Measurements from ENCODE around the gene WWOX.

WWOX gene

DNA sequence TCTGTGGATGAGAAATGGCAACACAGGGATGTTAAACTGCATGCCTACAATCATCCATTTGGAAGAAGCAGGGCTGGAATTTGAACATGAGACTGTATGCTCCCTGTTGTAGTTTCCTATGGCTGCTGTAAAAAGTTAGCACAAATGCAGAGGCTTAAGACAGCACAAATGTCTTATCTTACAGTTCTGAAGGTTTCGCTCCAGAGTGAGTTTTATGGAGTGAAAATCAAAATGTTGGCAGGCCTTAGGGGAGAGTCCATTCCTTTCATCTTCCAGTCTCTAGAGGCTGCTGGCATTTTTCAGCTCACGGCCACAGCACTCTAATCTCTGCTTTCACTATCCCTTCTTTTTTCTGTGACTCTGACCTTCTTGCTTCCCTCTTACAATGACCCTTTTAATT is 660.1 kb downstream of the WWOX start:
- TF ChIP-seq, protein P1, sequence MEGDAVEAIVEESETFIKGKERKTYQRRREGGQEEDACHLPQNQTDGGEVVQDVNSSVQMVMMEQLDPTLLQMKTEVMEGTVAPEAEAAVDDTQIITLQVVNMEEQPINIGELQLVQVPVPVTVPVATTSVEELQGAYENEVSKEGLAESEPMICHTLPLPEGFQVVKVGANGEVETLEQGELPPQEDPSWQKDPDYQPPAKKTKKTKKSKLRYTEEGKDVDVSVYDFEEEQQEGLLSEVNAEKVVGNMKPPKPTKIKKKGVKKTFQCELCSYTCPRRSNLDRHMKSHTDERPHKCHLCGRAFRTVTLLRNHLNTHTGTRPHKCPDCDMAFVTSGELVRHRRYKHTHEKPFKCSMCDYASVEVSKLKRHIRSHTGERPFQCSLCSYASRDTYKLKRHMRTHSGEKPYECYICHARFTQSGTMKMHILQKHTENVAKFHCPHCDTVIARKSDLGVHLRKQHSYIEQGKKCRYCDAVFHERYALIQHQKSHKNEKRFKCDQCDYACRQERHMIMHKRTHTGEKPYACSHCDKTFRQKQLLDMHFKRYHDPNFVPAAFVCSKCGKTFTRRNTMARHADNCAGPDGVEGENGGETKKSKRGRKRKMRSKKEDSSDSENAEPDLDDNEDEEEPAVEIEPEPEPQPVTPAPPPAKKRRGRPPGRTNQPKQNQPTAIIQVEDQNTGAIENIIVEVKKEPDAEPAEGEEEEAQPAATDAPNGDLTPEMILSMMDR (IDR thresholded peaks at IDR 0.05; ENCODE audit: control extremely low read depth, extremely low read depth, low read depth, missing control alignments), result no peak
- POLR2A ChIA-PET, result no interaction called here
- CTCF ChIA-PET, result interaction anchor here (1.6 to 3.0 kb wide), 2 partner anchors 9 to 11 kb away, joined by 3 to 22 read pairs; no protein-coding TSS in a partner anchor
- no peak for DNase-seq (ENCODE audit: extremely low spot score)

DNA sequence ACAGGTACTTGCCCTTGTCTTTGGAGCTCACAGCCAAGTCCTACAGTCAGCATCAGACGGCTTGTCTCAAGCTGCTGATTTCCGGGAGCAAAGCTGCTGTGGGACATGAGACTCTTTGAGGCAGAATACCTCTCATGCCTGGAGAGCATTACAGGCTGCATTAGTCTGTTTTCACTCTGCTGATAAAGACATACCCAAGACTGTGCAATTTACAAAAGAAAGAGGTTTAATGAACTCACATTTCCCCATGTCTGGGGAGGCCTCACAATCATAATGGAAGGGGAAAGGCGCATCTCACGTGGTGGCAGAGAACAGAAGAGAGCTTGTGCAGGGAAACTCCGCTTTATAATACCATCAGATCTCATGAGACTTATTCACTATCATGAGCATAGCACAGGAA is 661.2 kb downstream of the WWOX start:
- DNase-seq (ENCODE audit: extremely low spot score), result no peak
- POLR2A ChIA-PET, result no interaction called here
- CTCF ChIA-PET, result interaction anchor here (1.6 to 3.0 kb wide), 2 partner anchors 10 to 55 kb away, joined by 4 to 22 read pairs; no protein-coding TSS in a partner anchor
- TF ChIP-seq, protein P1 (IDR thresholded peaks at IDR 0.05; ENCODE audit: control extremely low read depth, extremely low read depth, low read depth, missing control alignments), result no peak

DNA sequence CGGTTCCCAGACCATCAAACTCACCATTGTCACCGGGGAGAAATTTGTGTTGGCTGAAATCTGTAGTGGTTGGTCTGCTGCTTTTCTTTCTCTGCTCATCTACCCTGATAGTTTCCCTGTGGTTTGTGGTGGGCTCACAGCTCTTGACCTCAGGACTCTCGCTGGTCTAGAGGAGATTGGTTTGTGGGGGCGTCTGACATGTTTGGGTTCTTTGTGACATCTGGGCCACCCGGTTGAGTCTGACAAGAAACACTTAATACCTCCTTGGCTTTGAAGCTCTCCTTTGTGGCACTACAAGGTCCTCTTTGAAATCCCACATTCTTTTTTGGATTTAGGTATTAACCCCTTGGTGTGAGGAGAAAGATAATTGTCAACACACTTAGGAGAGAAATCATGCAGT is 662.0 kb downstream of the WWOX start:
- POLR2A ChIA-PET, result no interaction called here
- CTCF ChIA-PET, result interaction anchor here (1.1 to 3.0 kb wide), 3 partner anchors 9 to 56 kb away, joined by 3 to 22 read pairs (median 4); no protein-coding TSS in a partner anchor
- peak; percentile 41 for DNase-seq (ENCODE audit: extremely low spot score)
- TF ChIP-seq, protein P1 (IDR thresholded peaks at IDR 0.05; ENCODE audit: control extremely low read depth, extremely low read depth, low read depth, missing control alignments), result no peak

DNA sequence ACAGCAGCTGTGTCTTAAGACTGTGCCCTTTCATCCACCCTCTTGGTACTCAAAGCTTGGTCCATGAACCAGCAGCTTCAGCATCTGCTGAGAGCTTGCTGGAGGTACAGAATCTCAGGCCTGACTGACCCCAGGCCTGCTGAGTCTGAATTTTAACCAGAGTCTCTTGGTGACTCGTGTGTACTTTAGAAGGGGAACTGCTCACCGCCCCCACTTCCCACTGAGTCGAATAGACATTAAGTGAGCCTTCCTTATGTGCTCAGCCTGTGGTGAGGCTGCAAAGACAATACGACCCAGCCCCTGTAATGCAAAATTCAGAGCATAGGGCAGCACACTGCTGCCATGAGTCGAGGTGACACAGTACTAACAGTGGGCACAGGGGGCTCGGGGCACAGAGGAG is 662.8 kb downstream of the WWOX start:
- DNase-seq (ENCODE audit: extremely low spot score), result peak; percentile 26
- TF ChIP-seq, protein P1 (IDR thresholded peaks at IDR 0.05; ENCODE audit: control extremely low read depth, extremely low read depth, low read depth, missing control alignments), result no peak
- ChIA-PET CTCF (interaction anchor here (3.0 kb wide), 1 partner anchor 8 kb away, joined by 22 read pairs; no protein-coding TSS in a partner anchor), POLR2A (no interaction called here)

DNA sequence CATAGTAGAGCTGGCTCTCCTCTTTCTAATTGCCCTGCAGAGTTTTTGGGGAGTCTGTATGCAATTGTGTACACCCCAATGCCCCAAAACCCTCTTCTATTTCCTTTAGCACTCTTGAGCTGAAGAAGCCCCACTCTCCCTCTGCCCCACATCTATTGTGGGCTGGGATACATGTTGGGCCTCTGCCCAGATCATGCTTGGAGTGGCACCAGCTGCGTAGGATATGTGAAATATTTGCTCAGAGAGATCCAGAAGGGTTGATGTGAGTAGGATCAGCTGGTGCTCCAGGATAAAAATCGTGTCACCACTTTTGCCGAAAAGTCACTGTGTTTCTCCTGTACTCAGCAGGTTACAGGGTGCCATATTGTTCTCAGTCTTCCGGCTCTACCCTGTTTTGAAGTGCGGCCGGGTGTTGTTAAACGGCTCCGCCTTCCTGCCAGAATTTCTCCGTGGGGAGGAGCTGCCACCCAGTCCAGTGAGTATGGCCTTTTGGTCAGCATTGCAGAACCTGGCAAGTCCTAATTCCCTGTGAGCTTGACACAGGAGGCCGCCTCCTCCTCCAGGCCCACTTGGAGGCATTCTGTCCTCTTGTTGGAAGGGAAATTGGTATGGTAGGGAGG is 664.5 kb downstream of the WWOX start:
- POLR2A ChIA-PET, result no interaction called here
- no peak for DNase-seq (ENCODE audit: extremely low spot score)
- TF ChIP-seq, protein P1 (IDR thresholded peaks at IDR 0.05; ENCODE audit: control extremely low read depth, extremely low read depth, low read depth, missing control alignments), result no peak
- CTCF ChIA-PET, result no interaction called here

DNA sequence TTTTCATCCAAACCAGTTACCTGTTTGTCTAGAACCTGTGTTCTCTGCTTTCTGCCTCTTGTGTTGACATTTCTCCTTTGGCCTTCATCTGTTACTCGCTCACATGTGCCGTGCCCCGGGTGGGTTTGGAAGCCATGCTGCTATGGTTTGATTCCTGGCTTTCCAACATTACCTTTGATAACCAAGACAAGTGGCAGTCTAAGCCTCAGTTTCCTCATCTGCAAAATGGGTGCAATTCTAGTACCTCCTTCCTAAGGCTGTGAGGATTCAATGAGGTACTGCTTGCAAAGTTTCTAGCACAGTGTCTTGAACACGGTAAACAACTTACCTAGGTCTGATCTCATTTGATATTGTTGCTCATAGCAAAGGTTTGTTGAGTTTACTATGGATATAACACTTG is 665.0 kb downstream of the WWOX start:
- POLR2A ChIA-PET, result no interaction called here
- DNase-seq (ENCODE audit: extremely low spot score), result no peak
- CTCF ChIA-PET, result no interaction called here
- TF ChIP-seq, protein P1 (IDR thresholded peaks at IDR 0.05; ENCODE audit: control extremely low read depth, extremely low read depth, low read depth, missing control alignments), result no peak
